DND-41 (cell line): ENCODE results near the gene LINC01488.

ENCODE experiments used
- EZH2 ChIP-seq: IDR thresholded peaks from 3 replicates; pipeline ENCODE4 v1.6.1; 2012; ENCODE audit warnings: borderline replicate concordance, low read depth, mild to moderate bottlenecking, moderate library complexity, low read length, inconsistent platforms; ENCODE audit not compliant: severe bottlenecking
- TF ChIP-seq, protein P1 (sequence below): IDR thresholded peaks from 2 replicates; pipeline ENCODE4 v1.5.1; 2012; ENCODE audit warnings: borderline replicate concordance, low read length, moderate library complexity, mild to moderate bottlenecking; ENCODE audit not compliant: poor library complexity, severe bottlenecking; ENCODE audit errors: extremely low read depth

DNA sequence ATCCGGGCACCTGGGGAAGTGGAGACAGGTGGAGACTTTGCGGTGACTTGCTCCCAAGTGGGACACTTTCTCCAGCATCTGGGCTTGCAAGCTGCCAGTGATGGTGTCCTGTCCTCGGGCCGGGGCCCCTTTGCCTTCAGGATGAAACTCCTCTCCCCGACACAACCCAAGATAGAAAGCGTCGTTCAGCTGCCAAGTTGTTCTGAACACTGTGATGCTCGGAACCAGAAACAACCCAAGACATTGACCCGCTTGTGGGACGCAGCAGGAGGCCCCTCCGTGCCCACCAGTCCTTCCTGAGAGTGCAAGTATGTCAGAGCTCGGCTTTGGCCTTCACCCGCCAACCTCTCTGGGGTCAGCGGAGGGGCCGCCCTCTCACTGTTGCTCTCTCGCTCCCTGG lies 31.3 kb downstream of the LINC01488 start:
- TF ChIP-seq, protein P1, sequence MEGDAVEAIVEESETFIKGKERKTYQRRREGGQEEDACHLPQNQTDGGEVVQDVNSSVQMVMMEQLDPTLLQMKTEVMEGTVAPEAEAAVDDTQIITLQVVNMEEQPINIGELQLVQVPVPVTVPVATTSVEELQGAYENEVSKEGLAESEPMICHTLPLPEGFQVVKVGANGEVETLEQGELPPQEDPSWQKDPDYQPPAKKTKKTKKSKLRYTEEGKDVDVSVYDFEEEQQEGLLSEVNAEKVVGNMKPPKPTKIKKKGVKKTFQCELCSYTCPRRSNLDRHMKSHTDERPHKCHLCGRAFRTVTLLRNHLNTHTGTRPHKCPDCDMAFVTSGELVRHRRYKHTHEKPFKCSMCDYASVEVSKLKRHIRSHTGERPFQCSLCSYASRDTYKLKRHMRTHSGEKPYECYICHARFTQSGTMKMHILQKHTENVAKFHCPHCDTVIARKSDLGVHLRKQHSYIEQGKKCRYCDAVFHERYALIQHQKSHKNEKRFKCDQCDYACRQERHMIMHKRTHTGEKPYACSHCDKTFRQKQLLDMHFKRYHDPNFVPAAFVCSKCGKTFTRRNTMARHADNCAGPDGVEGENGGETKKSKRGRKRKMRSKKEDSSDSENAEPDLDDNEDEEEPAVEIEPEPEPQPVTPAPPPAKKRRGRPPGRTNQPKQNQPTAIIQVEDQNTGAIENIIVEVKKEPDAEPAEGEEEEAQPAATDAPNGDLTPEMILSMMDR: no peak
- TF ChIP-seq EZH2: no peak
